Lower leg skin (tissue), 3 donors: ENCODE data around the gene SETX.
"Not testable (repeated sequence)": the region's sequence is repeated elsewhere in the genome, so short reads cannot be mapped to it uniquely, and the experiment has no call there.

Source experiments
- CTCF ChIP-seq, 3 donors: fragments of 450-650 bp; IDR thresholded peaks; one replicate each; pipeline ENCODE4 v1.5.1; 2016; ENCODE audit warnings: antibody characterized with exemption in 3 of 3, mild to moderate bottlenecking in 3 of 3, moderate library complexity in 2 of 3
- POLR2A ChIP-seq, 2 donors: fragments of 450-650 bp; IDR thresholded peaks; one replicate each; pipeline ENCODE4 v1.6.1; 2016 to 2017; ENCODE audit warnings: antibody characterized with exemption in 2 of 2, mild to moderate bottlenecking in 1 of 2, moderate library complexity in 1 of 2

- not testable (repeated sequence) for TF ChIP-seq CTCF, POLR2A (IDR thresholded peaks at IDR 0.05)
Measured at GRCh38 chr9:132269704-132270516, 84.9 kb downstream of the SETX start.
